ENCODE measurements around the gene ARMC2. TPM values are rescaled to one million over a fixed set of nuclear protein-coding genes. Genes with fewer than 3 reads are reported as not detected.

The ARMC2 gene
- total and polyA plus RNA-seq, 2 donors (not counting 3 experiments of a cell fraction or from before 2014, with no cell fraction given) = 1.7 to 3.7 TPM

DNA sequence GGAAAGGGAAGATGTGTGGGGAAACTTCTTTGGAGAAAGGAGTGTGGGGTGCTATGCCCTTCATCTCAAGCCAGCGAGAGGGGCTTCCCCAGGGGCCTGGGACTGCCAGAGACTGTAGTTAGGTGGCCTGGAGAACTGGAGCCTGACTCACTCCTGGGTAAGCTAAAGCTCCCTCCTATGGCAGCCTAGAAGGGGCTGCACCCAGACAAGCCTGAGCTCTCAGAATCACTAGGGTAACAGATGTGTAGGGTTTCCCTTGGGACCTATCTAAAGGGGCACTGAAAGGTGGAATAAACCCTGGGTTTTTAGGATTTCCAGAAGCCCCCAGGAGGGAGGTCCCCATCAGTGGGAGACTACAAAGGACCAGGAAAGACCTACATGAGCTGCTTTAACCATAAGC lies 1.6 kb upstream of the ARMC2 start:
- dilution Hi-C loops (cut with MboI; ENCODE audit: extremely low pct_ligation_motif_present, low sequenced_read_pairs) = no loop called here
- no peaks in the 10 kb centered on the region for H3K27me3 ChIP-seq (ENCODE audit: control insufficient read depth in 2 of 2, insufficient read depth in 2 of 2, low read length in 2 of 2)

More for the DNA sequence above, 1.6 kb upstream of the ARMC2 start:
- H3K36me3 ChIP-seq (ENCODE audit: control insufficient read depth in 2 of 2, extremely low read depth in 1 of 2, insufficient read depth in 2 of 2, low read length in 2 of 2) = no peaks in the 10 kb centered on the region
- intact Hi-C loops (cut with micrococcal nuclease) = loop anchor here (10.0 kb wide), 1 partner anchor 538 kb away; the partner anchor contains the start of gene CD164
- H3K9me3 ChIP-seq (replicated peaks; ENCODE audit: control insufficient read depth, insufficient read depth, low read length) = no peaks in the 10 kb centered on the region
- POLR2A ChIA-PET = no interaction called here
- CTCF ChIA-PET = interaction anchor here (0.7 to 3.5 kb wide), 2 partner anchors 47 to 225 kb away, joined by 3 to 17 read pairs; no protein-coding TSS in a partner anchor
- no peak overlapping the region for H3K9ac ChIP-seq (replicated peaks; ENCODE audit: extremely low read depth, insufficient read depth, low read length)
- no peaks in the 10 kb centered on the region for H4K20me1 ChIP-seq (replicated peaks; ENCODE audit: control insufficient read depth, extremely low read depth, insufficient read depth, low read length)
- no peak overlapping the region for H3K4me2 ChIP-seq (ENCODE audit: insufficient read depth, low read length)
- BruUV-seq (replicated peaks) = no TSS peak
- TF ChIP-seq POLR2AphosphoS5 (IDR thresholded peaks at IDR 0.05; ENCODE audit: insufficient read depth, low read depth, low read length) = no peak
- TF ChIP-seq, protein P1, sequence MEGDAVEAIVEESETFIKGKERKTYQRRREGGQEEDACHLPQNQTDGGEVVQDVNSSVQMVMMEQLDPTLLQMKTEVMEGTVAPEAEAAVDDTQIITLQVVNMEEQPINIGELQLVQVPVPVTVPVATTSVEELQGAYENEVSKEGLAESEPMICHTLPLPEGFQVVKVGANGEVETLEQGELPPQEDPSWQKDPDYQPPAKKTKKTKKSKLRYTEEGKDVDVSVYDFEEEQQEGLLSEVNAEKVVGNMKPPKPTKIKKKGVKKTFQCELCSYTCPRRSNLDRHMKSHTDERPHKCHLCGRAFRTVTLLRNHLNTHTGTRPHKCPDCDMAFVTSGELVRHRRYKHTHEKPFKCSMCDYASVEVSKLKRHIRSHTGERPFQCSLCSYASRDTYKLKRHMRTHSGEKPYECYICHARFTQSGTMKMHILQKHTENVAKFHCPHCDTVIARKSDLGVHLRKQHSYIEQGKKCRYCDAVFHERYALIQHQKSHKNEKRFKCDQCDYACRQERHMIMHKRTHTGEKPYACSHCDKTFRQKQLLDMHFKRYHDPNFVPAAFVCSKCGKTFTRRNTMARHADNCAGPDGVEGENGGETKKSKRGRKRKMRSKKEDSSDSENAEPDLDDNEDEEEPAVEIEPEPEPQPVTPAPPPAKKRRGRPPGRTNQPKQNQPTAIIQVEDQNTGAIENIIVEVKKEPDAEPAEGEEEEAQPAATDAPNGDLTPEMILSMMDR (IDR thresholded peaks at IDR 0.05; ENCODE audit: extremely low read depth in 1 of 2, insufficient read depth in 1 of 2, low read depth in 1 of 2, low read length in 2 of 2) = no peak
- TF ChIP-seq FOS (IDR thresholded peaks at IDR 0.05; ENCODE audit: borderline replicate concordance, insufficient read depth, low read length) = no peak
- no peak for TF ChIP-seq GATA2 (IDR thresholded peaks at IDR 0.05; ENCODE audit: insufficient read depth, insufficient read length, low read depth, low read length)
- no peak for TF ChIP-seq POLR2A (IDR thresholded peaks at IDR 0.05; ENCODE audit: low read depth, low read length)
- TF ChIP-seq, protein P2, sequence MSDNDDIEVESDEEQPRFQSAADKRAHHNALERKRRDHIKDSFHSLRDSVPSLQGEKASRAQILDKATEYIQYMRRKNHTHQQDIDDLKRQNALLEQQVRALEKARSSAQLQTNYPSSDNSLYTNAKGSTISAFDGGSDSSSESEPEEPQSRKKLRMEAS (IDR thresholded peaks at IDR 0.05; ENCODE audit: insufficient read depth, insufficient read length) = no peak
- no peak for TF ChIP-seq EZH2 (IDR thresholded peaks at IDR 0.05; ENCODE audit: borderline replicate concordance, low read depth, low read length, severe bottlenecking)
- TF ChIP-seq JUN (IDR thresholded peaks at IDR 0.05; ENCODE audit: borderline replicate concordance, insufficient read depth, insufficient read length, low read depth) = no peak
- TF ChIP-seq MYC (IDR thresholded peaks at IDR 0.05; ENCODE audit: low read depth, low read length) = no peak
- H3K4me1 ChIP-seq (ENCODE audit: control insufficient read depth, extremely low read depth, insufficient read depth, low read length) = peaks cover 6% of the 10 kb centered on the region
- no peak overlapping the region for H3K27ac ChIP-seq (ENCODE audit: insufficient read depth, low read depth, low read length)
- no peak overlapping the region for H2AFZ ChIP-seq (ENCODE audit: low read depth, low read length)
- H3K9me1 ChIP-seq (replicated peaks; ENCODE audit: control insufficient read depth, extremely low read depth, insufficient read depth, low read length) = no peaks in the 10 kb centered on the region
- no peak overlapping the region for H3K4me3 ChIP-seq (replicated peaks in 1 of 3; ENCODE audit: insufficient read depth in 1 of 3, low read depth in 1 of 3, low read length in 3 of 3)
- DNase-seq (ENCODE audit: low read depth, low spot score) (no peak), FAIRE-seq (no peak)
- no peaks in the 10 kb centered on the region for H3K79me2 ChIP-seq (ENCODE audit: control insufficient read depth, insufficient read depth, low read length)
